Loucy (cell line): ENCODE data around the gene PLEKHA1.

Experiments used
- H2AFZ ChIP-seq: fragments of 200-600 bp; sonication (generic); 2 replicates; pipeline ENCODE4 v1.6.0; 2016; ENCODE audit warnings: antibody characterized with exemption, mild to moderate bottlenecking, low read length, moderate library complexity
- H3F3A ChIP-seq: fragments of 200-600 bp; 2 replicates; pipeline ENCODE4 v1.6.0; 2016; ENCODE audit warnings: antibody characterized with exemption, low read depth, mild to moderate bottlenecking
- H3K27me3 ChIP-seq: fragments of 200-600 bp; sonication (generic); 2 replicates; pipeline ENCODE4 v1.6.1; 2014; ENCODE audit warnings: low read length, mild to moderate bottlenecking; ENCODE audit not compliant: insufficient read depth, poor library complexity, severe bottlenecking
- H3K36me3 ChIP-seq: fragments of 200-600 bp; sonication (generic); 2 replicates; pipeline ENCODE4 v1.6.1; 2016; ENCODE audit warnings: low read length; ENCODE audit not compliant: insufficient read depth
- H3K4me1 ChIP-seq: fragments of 200-600 bp; sonication (generic); 2 replicates; pipeline ENCODE4 v1.5.1; 2014; ENCODE audit warnings: low read length, mild to moderate bottlenecking; ENCODE audit not compliant: insufficient read depth, poor library complexity, severe bottlenecking
- H3K4me2 ChIP-seq: fragments of 200-600 bp; sonication (generic); 2 replicates; pipeline ENCODE4 v1.6.0; 2014; ENCODE audit warnings: antibody characterized with exemption, low read length, low read depth, mild to moderate bottlenecking; ENCODE audit not compliant: poor library complexity, severe bottlenecking
- H3K4me3 ChIP-seq: fragments of 200-600 bp; sonication (generic); 2 replicates; pipeline ENCODE4 v1.5.1; 2014; ENCODE audit warnings: low read length, mild to moderate bottlenecking, mixed read lengths; ENCODE audit not compliant: poor library complexity, severe bottlenecking
- H3K79me2 ChIP-seq: fragments of 200-600 bp; sonication (generic); 2 replicates; pipeline ENCODE4 v1.6.1; 2014; ENCODE audit warnings: low read length; ENCODE audit not compliant: insufficient read depth
- H3K9ac ChIP-seq: fragments of 200-600 bp; sonication (generic); 2 replicates; pipeline ENCODE4 v1.6.0; 2014; ENCODE audit warnings: mild to moderate bottlenecking, low read depth, low read length, moderate library complexity; ENCODE audit not compliant: poor library complexity, severe bottlenecking
- H3K9me2 ChIP-seq: fragments of 200-600 bp; sonication (generic); replicated peaks from 2 replicates; pipeline ENCODE4 v1.6.1; 2016; ENCODE audit warnings: low read depth, low read length, mixed read lengths
- H3K9me3 ChIP-seq: fragments of 200-600 bp; sonication (generic); 2 replicates; pipeline ENCODE4 v1.6.1; 2014; ENCODE audit warnings: mild to moderate bottlenecking, antibody characterized with exemption, low read length, low read depth; ENCODE audit not compliant: insufficient read depth
- H4K20me1 ChIP-seq: fragments of 200-600 bp; sonication (generic); 2 replicates; pipeline ENCODE4 v1.6.0; 2014; ENCODE audit warnings: antibody characterized with exemption, low read length, mild to moderate bottlenecking; ENCODE audit not compliant: insufficient read depth, poor library complexity, severe bottlenecking
- EZH2phosphoT487 ChIP-seq: fragments of 200-600 bp; IDR thresholded peaks from 2 replicates; pipeline ENCODE4 v1.6.1; 2018; ENCODE audit warnings: antibody characterized with exemption, mild to moderate bottlenecking, moderate library complexity, borderline replicate concordance
- TF ChIP-seq, protein P1 (sequence below): fragments of 200-600 bp; sonication (generic); conservative IDR thresholded peaks from 2 replicates; pipeline ENCODE4 v1.5.1; 2014; ENCODE audit warnings: mild to moderate bottlenecking, antibody characterized with exemption, low read length

Gene PLEKHA1

DNA sequence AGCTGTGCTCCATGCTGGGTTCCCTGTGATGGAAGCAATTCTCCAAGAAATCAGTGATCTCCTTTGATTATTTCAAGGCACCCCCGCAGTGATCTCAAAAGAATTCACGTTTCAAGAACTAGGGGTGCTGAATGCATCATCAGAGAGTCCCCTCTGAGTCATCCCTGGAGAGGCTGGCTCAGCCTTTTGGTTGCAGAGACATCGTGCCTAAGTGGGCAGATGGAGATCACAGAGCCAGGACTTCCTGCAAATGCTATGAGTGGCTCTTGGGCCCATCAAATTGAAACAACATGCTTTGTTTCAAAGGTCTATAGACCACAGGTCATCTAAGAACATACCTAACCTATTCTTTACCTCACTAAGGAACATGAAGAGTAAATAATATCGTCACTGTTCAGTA, 41.5 kb upstream of the PLEKHA1 start:
- H2AFZ ChIP-seq, result no peak overlapping the region
- H3K9me2 ChIP-seq, result no peaks in the 10 kb centered on the region
- H4K20me1 ChIP-seq, result no peaks in the 10 kb centered on the region
- no peak overlapping the region for H3K4me3 ChIP-seq
- no peaks in the 10 kb centered on the region for H3F3A ChIP-seq
- no peaks in the 10 kb centered on the region for H3K79me2 ChIP-seq
- TF ChIP-seq, protein P1, sequence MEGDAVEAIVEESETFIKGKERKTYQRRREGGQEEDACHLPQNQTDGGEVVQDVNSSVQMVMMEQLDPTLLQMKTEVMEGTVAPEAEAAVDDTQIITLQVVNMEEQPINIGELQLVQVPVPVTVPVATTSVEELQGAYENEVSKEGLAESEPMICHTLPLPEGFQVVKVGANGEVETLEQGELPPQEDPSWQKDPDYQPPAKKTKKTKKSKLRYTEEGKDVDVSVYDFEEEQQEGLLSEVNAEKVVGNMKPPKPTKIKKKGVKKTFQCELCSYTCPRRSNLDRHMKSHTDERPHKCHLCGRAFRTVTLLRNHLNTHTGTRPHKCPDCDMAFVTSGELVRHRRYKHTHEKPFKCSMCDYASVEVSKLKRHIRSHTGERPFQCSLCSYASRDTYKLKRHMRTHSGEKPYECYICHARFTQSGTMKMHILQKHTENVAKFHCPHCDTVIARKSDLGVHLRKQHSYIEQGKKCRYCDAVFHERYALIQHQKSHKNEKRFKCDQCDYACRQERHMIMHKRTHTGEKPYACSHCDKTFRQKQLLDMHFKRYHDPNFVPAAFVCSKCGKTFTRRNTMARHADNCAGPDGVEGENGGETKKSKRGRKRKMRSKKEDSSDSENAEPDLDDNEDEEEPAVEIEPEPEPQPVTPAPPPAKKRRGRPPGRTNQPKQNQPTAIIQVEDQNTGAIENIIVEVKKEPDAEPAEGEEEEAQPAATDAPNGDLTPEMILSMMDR, result no peak
- no peak for TF ChIP-seq EZH2phosphoT487
- no peaks in the 10 kb centered on the region for H3K36me3 ChIP-seq
- no peaks in the 10 kb centered on the region for H3K27me3 ChIP-seq
- no peak overlapping the region for H3K9ac ChIP-seq
- H3K4me2 ChIP-seq, result no peak overlapping the region
- H3K9me3 ChIP-seq, result no peaks in the 10 kb centered on the region; the same call in 1 of the 2 replicates
- no peaks in the 10 kb centered on the region for H3K4me1 ChIP-seq

DNA sequence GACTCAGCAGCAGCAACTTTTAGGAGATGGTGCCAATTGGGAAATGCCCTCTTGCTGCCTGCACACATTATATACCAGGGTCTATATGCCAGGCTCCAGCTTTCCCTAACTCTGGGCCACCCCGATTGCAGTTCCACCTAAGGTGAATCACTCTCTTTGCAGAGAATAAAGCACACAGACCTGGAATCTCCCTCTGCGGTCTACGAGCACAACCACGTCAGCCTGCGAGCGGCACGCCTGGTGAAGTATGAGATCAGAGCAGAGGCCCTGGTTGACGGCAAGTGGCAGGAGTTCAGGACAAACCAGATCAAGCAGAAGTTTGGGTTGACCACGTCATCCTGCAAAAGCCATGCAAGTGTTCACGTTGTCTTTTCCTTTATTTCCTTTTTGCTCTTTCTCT, 38.2 kb upstream of the PLEKHA1 start:
- Histone ChIP-seq H3K4me3 (no peak overlapping the region), H3F3A (no peaks in the 10 kb centered on the region), H3K36me3 (no peaks in the 10 kb centered on the region), H3K9me3 (no peaks in the 10 kb centered on the region), H3K4me1 (no peaks in the 10 kb centered on the region), H3K9ac (no peak overlapping the region), H3K4me2 (no peak overlapping the region), H4K20me1 (no peaks in the 10 kb centered on the region), H3K79me2 (no peaks in the 10 kb centered on the region), H2AFZ (no peak overlapping the region), H3K9me2 (no peaks in the 10 kb centered on the region), H3K27me3 (no peaks in the 10 kb centered on the region)
- no peak for TF ChIP-seq EZH2phosphoT487
- TF ChIP-seq, protein P1, result no peak

DNA sequence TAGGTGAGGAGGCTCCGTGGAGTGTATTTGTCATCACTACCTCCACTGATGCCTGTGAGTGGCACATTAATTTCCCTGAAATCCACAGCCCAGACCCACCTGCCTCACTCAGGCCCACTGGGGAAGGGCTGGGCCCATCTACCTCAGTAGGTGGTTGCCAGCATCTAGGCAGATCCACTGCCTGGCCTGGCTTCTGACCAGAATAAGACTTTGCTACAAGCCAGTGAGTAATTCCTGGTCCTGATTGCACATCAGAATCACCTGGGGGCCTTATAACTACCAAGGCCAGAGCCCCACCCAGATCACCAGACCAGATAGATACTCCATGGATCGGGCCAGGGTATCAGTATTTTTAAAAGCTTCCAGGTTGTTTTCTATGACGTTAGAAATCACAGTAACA, 37.5 kb upstream of the PLEKHA1 start:
- H3K4me3 ChIP-seq, result no peak overlapping the region

More for the DNA sequence above, 37.5 kb upstream of the PLEKHA1 start:
- no peaks in the 10 kb centered on the region for H3K4me1 ChIP-seq
- H3K4me2 ChIP-seq, result no peak overlapping the region
- no peaks in the 10 kb centered on the region for H4K20me1 ChIP-seq
- H2AFZ ChIP-seq, result no peak overlapping the region
- H3K79me2 ChIP-seq, result no peaks in the 10 kb centered on the region
- H3K9me3 ChIP-seq, result no peaks in the 10 kb centered on the region
- TF ChIP-seq, protein P1, result no peak
- TF ChIP-seq EZH2phosphoT487, result no peak
- no peaks in the 10 kb centered on the region for H3K36me3 ChIP-seq
- H3F3A ChIP-seq, result no peaks in the 10 kb centered on the region
- no peaks in the 10 kb centered on the region for H3K27me3 ChIP-seq
- H3K9ac ChIP-seq, result no peak overlapping the region
- H3K9me2 ChIP-seq, result no peaks in the 10 kb centered on the region
